ENCODE measurements around the gene IL20RA. TPM values are rescaled to one million over a fixed set of nuclear protein-coding genes. Genes with fewer than 3 reads are reported as not detected.

IL20RA gene
- total and polyA plus RNA-seq, 2 donors (not counting 3 experiments of a cell fraction or from before 2014, with no cell fraction given), result not detected

- Histone ChIP-seq H3K9me1 (replicated peaks; ENCODE audit: control insufficient read depth, extremely low read depth, insufficient read depth, low read length) (no peaks in the 10 kb centered on the region), H3K9ac (replicated peaks; ENCODE audit: extremely low read depth, insufficient read depth, low read length) (no peak overlapping the region), H4K20me1 (replicated peaks; ENCODE audit: control insufficient read depth, extremely low read depth, insufficient read depth, low read length) (no peaks in the 10 kb centered on the region), H3K4me3 (replicated peaks in 1 of 3; ENCODE audit: insufficient read depth in 1 of 3, low read depth in 1 of 3, low read length in 3 of 3) (no peak overlapping the region), H3K36me3 (ENCODE audit: control insufficient read depth in 2 of 2, extremely low read depth in 1 of 2, insufficient read depth in 2 of 2, low read length in 2 of 2) (no peaks in the 10 kb centered on the region), H3K27ac (ENCODE audit: insufficient read depth, low read depth, low read length) (no peak overlapping the region), H3K79me2 (ENCODE audit: control insufficient read depth, insufficient read depth, low read length) (no peaks in the 10 kb centered on the region), H3K4me2 (ENCODE audit: insufficient read depth, low read length) (no peak overlapping the region), H3K4me1 (ENCODE audit: control insufficient read depth, extremely low read depth, insufficient read depth, low read length) (no peaks in the 10 kb centered on the region), H2AFZ (ENCODE audit: low read depth, low read length) (no peak overlapping the region), H3K27me3 (ENCODE audit: control insufficient read depth in 2 of 2, insufficient read depth in 2 of 2, low read length in 2 of 2) (peaks cover 16 to 26% of the 10 kb centered on the region in 2 experiments), H3K9me3 (replicated peaks; ENCODE audit: control insufficient read depth, insufficient read depth, low read length) (no peaks in the 10 kb centered on the region)
- ChIA-PET POLR2A (no interaction called here), CTCF (no interaction called here)
- DNase-seq (ENCODE audit: low read depth, low spot score), result no peak
- TF ChIP-seq GATA2 (IDR thresholded peaks at IDR 0.05; ENCODE audit: insufficient read depth, insufficient read length, low read depth, low read length), result no peak
- no peak for TF ChIP-seq POLR2A (IDR thresholded peaks at IDR 0.05; ENCODE audit: low read depth, low read length)
- no peak for TF ChIP-seq MYC (IDR thresholded peaks at IDR 0.05; ENCODE audit: low read depth, low read length)
- TF ChIP-seq EZH2 (IDR thresholded peaks at IDR 0.05; ENCODE audit: borderline replicate concordance, low read depth, low read length, severe bottlenecking), result no peak
- TF ChIP-seq MAX (IDR thresholded peaks at IDR 0.05; ENCODE audit: insufficient read depth, insufficient read length), result no peak
- TF ChIP-seq JUN (IDR thresholded peaks at IDR 0.05; ENCODE audit: borderline replicate concordance, insufficient read depth, insufficient read length, low read depth), result no peak
- TF ChIP-seq POLR2AphosphoS5 (IDR thresholded peaks at IDR 0.05; ENCODE audit: insufficient read depth, low read depth, low read length), result no peak
- no peak for TF ChIP-seq FOS (IDR thresholded peaks at IDR 0.05; ENCODE audit: borderline replicate concordance, insufficient read depth, low read length)
- no peak for TF ChIP-seq CTCF (IDR thresholded peaks at IDR 0.05; ENCODE audit: extremely low read depth in 1 of 2, insufficient read depth in 1 of 2, low read depth in 1 of 2, low read length in 2 of 2)
- dilution Hi-C loops (cut with MboI; ENCODE audit: extremely low pct_ligation_motif_present, low sequenced_read_pairs) (no loop called here), intact Hi-C loops (cut with micrococcal nuclease) (no loop called here)
- no TSS peak for BruUV-seq (replicated peaks)
- FAIRE-seq, result no peak
These were observed 2.2 kb upstream of the IL20RA start for GRCh38 chr6:137046871-137047412.

Data from endothelial cell of umbilical vein (primary cell).